ENCODE measurements around the gene PSRC1.

GRCh38 chr1:109252893-109253802 is 29.8 kb downstream of the PSRC1 start:
- TF ChIP-seq, protein P1, sequence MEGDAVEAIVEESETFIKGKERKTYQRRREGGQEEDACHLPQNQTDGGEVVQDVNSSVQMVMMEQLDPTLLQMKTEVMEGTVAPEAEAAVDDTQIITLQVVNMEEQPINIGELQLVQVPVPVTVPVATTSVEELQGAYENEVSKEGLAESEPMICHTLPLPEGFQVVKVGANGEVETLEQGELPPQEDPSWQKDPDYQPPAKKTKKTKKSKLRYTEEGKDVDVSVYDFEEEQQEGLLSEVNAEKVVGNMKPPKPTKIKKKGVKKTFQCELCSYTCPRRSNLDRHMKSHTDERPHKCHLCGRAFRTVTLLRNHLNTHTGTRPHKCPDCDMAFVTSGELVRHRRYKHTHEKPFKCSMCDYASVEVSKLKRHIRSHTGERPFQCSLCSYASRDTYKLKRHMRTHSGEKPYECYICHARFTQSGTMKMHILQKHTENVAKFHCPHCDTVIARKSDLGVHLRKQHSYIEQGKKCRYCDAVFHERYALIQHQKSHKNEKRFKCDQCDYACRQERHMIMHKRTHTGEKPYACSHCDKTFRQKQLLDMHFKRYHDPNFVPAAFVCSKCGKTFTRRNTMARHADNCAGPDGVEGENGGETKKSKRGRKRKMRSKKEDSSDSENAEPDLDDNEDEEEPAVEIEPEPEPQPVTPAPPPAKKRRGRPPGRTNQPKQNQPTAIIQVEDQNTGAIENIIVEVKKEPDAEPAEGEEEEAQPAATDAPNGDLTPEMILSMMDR (IDR thresholded peaks at IDR 0.05), result no peak
- TF ChIP-seq POLR2AphosphoS5 (IDR thresholded peaks at IDR 0.05), result no peak
